ENCODE data around the gene CCDC158.

Gene CCDC158

GRCh38 chr4:76277667-76278066 is 143.3 kb downstream of the CCDC158 start:
- peaks cover 22% of the 10 kb centered on the region for H3K27me3 Mint-ChIP-seq (ENCODE audit: low read depth, poor library complexity)
- no peaks in the 10 kb centered on the region for H3K9me3 Mint-ChIP-seq
- no peak for TF ChIP-seq CTCF (IDR thresholded peaks at IDR 0.05)

GRCh38 chr4:76276813-76277212 is 144.1 kb downstream of the CCDC158 start:
- no peaks in the 10 kb centered on the region for H3K36me3 Mint-ChIP-seq (ENCODE audit: low read depth)
- H3K9me3 Mint-ChIP-seq, result no peaks in the 10 kb centered on the region
- no peaks in the 10 kb centered on the region for H3K4me1 Mint-ChIP-seq
- H3K4me3 Mint-ChIP-seq, result no peak overlapping the region
- DNase-seq, result no peak
- TF ChIP-seq CTCF (IDR thresholded peaks at IDR 0.05), result no peak
- H3K27me3 Mint-ChIP-seq (ENCODE audit: low read depth, poor library complexity), result peaks cover 22% of the 10 kb centered on the region
- no peak overlapping the region for H3K27ac Mint-ChIP-seq

More at GRCh38 chr4:76277667-76278066, 143.3 kb downstream of the CCDC158 start:
- H3K36me3 Mint-ChIP-seq (ENCODE audit: low read depth), result no peaks in the 10 kb centered on the region
- H3K27ac Mint-ChIP-seq, result no peak overlapping the region
- H3K4me1 Mint-ChIP-seq, result no peaks in the 10 kb centered on the region
- no peak for DNase-seq
- H3K4me3 Mint-ChIP-seq, result no peak overlapping the region

- TF ChIP-seq CTCF (IDR thresholded peaks at IDR 0.05), result no peak
- Mint-ChIP-seq H3K36me3 (ENCODE audit: low read depth) (no peaks in the 10 kb centered on the region), H3K4me1 (peaks cover 4% of the 10 kb centered on the region), H3K27me3 (ENCODE audit: low read depth, poor library complexity) (peaks cover 16% of the 10 kb centered on the region), H3K9me3 (no peaks in the 10 kb centered on the region), H3K4me3 (no peak overlapping the region), H3K27ac (no peak overlapping the region)
- no peak for DNase-seq
Measured at GRCh38 chr4:76275486-76276124, 145.3 kb downstream of the CCDC158 start.

- Mint-ChIP-seq H3K4me1 (peaks cover 9% of the 10 kb centered on the region), H3K9me3 (no peaks in the 10 kb centered on the region), H3K27me3 (ENCODE audit: low read depth, poor library complexity) (peaks cover 14% of the 10 kb centered on the region), H3K4me3 (no peak overlapping the region), H3K27ac (no peak overlapping the region), H3K36me3 (ENCODE audit: low read depth) (no peaks in the 10 kb centered on the region)
- DNase-seq, result no peak
- no peak for TF ChIP-seq CTCF (IDR thresholded peaks at IDR 0.05)
Measured at GRCh38 chr4:76272999-76273398, 147.9 kb downstream of the CCDC158 start.

- Mint-ChIP-seq H3K27ac (no peak overlapping the region), H3K9me3 (no peaks in the 10 kb centered on the region), H3K4me3 (no peak overlapping the region), H3K27me3 (ENCODE audit: low read depth, poor library complexity) (peaks cover 14% of the 10 kb centered on the region), H3K36me3 (ENCODE audit: low read depth) (no peaks in the 10 kb centered on the region), H3K4me1 (peaks cover 9% of the 10 kb centered on the region)
- no peak for DNase-seq
- no peak for TF ChIP-seq CTCF (IDR thresholded peaks at IDR 0.05)
Measured at GRCh38 chr4:76272582-76272981, 148.4 kb downstream of the CCDC158 start.

GRCh38 chr4:76272073-76272472 is 148.9 kb downstream of the CCDC158 start:
- H3K36me3 Mint-ChIP-seq (ENCODE audit: low read depth), result no peaks in the 10 kb centered on the region
- DNase-seq, result no peak
- H3K27ac Mint-ChIP-seq, result no peak overlapping the region
- H3K4me3 Mint-ChIP-seq, result no peak overlapping the region
- peaks cover 9% of the 10 kb centered on the region for H3K4me1 Mint-ChIP-seq
- TF ChIP-seq CTCF (IDR thresholded peaks at IDR 0.05), result no peak
- H3K9me3 Mint-ChIP-seq, result no peaks in the 10 kb centered on the region
- H3K27me3 Mint-ChIP-seq (ENCODE audit: low read depth, poor library complexity), result peaks cover 14% of the 10 kb centered on the region
